PC-9 (cell line): ENCODE data around the gene NPBWR2. TPM values are rescaled to one million over a fixed set of nuclear protein-coding genes. Genes with fewer than 3 reads are reported as not detected.
A peak's percentile ranks its signal among the peaks of the same experiment; 100 is the strongest.

Source experiments
- BruUV-seq: library from RNA; stranded (reverse); fragments of 400-500 nt; replicated peaks from 2 replicates; lab custom pipeline; 2021; lab: Mats Ljungman, UMichigan
- CTCF ChIA-PET: fragments of 300-600 bp; sonication (Branson Sonifier 250); formaldehyde crosslinking; loops from one replicate; lab custom pipeline; 2022; ENCODE audit warnings: antibody characterized with exemption; lab: Charles Lee
- POLR2A ChIA-PET: fragments of 300-600 bp; sonication (Branson Sonifier 250); formaldehyde crosslinking; loops from one replicate; lab custom pipeline; 2022; ENCODE audit warnings: antibody characterized with exemption; ENCODE audit not compliant: unreplicated experiment; lab: Charles Lee
- DNase-seq, 2 experiments: peaks; one replicate each; pipeline versions ENCODE4 v3.0.0 to v3.0.0-alpha.2; 2015 to 2022; ENCODE audit warnings: mixed read lengths in 1 of 2
- H2AFZ ChIP-seq: fragments of 200-600 bp; sonication (generic); 2 replicates; pipeline ENCODE4 v1.8.1; 2017; ENCODE audit warnings: antibody characterized with exemption
- H3F3A ChIP-seq: fragments of 200-600 bp; sonication (generic); 2 replicates; pipeline ENCODE4 v1.8.1; 2017; ENCODE audit warnings: antibody characterized with exemption, mild to moderate bottlenecking, low read depth; ENCODE audit not compliant: insufficient read depth
- H3K27ac ChIP-seq: fragments of 200-600 bp; sonication (generic); 2 replicates; pipeline ENCODE4 v1.6.1; 2016; ENCODE audit warnings: mixed run types
- H3K27me3 ChIP-seq: fragments of 200-600 bp; sonication (generic); 2 replicates; pipeline ENCODE4 v1.6.1; 2016; ENCODE audit warnings: low read depth, mixed run types; ENCODE audit not compliant: insufficient read depth
- H3K36me3 ChIP-seq: fragments of 200-600 bp; sonication (generic); 2 replicates; pipeline ENCODE4 v1.6.1; 2016; ENCODE audit warnings: low read depth, mixed run types
- H3K4me1 ChIP-seq: fragments of 200-600 bp; sonication (generic); replicated peaks from 2 replicates; pipeline ENCODE4 v1.6.1; 2016; ENCODE audit warnings: mixed run types; ENCODE audit not compliant: insufficient read depth
- H3K4me2 ChIP-seq: fragments of 200-600 bp; sonication (generic); 2 replicates; pipeline ENCODE4 v1.6.1; 2017; ENCODE audit warnings: mixed run types
- H3K4me3 ChIP-seq: fragments of 200-600 bp; sonication (generic); 2 replicates; pipeline ENCODE4 v1.6.1; 2016; ENCODE audit warnings: mixed run types
- H3K79me2 ChIP-seq: fragments of 200-600 bp; sonication (generic); 2 replicates; pipeline ENCODE4 v1.6.1; 2017; ENCODE audit warnings: low read depth, mixed run types
- H3K9me2 ChIP-seq: fragments of 200-600 bp; sonication (generic); 2 replicates; pipeline ENCODE4 v1.8.1; 2017; ENCODE audit warnings: mild to moderate bottlenecking; ENCODE audit not compliant: insufficient read depth
- H3K9me3 ChIP-seq: fragments of 200-600 bp; sonication (generic); 2 replicates; pipeline ENCODE4 v1.8.1; 2016; ENCODE audit warnings: low read depth; ENCODE audit not compliant: insufficient read depth
- H4K20me1 ChIP-seq: fragments of 200-600 bp; sonication (generic); 2 replicates; pipeline ENCODE4 v1.8.1; 2017; ENCODE audit not compliant: insufficient read depth
- CTCF ChIP-seq: fragments of 200-600 bp; sonication (generic); conservative IDR thresholded peaks from 2 replicates; pipeline ENCODE4 v1.6.1; 2017; ENCODE audit warnings: mixed run types, antibody characterized with exemption, mild to moderate bottlenecking, moderate library complexity
- EZH2 ChIP-seq: fragments of 200-600 bp; sonication (generic); IDR thresholded peaks from 2 replicates; pipeline ENCODE4 v1.8.0; 2017; ENCODE audit warnings: antibody characterized with exemption, low read depth
- intact Hi-C: fragments of 100-400 bp; cut with micrococcal nuclease; formaldehyde crosslinking; loops from one replicate; pipeline ENCODE4 v1.10.0; 2022; ENCODE audit not compliant: unreplicated experiment
- total RNA-seq: library from RNA; stranded (reverse); gene quantifications from 2 replicates; pipeline ENCODE4 v1.2.3, GENCODE V29; 2021

The NPBWR2 gene
- total RNA-seq, 1 experiment from 2014 or later = not detected

- BruUV-seq = no TSS peak
- ChIA-PET POLR2A (no interaction called here), CTCF (no interaction called here)
- H3K4me2 ChIP-seq = peak within 1 kb of the TSS; percentile 99
- peaks cover 27% of the 10 kb centered on the region for H3F3A ChIP-seq
- H3K9me3 ChIP-seq = no peaks in the 10 kb centered on the region
- peaks cover 12% of the 10 kb centered on the region for H3K79me2 ChIP-seq
- peak within 1 kb of the TSS; percentile 96 for H2AFZ ChIP-seq
- H3K36me3 ChIP-seq = no peaks in the 10 kb centered on the region
- no peak for TF ChIP-seq EZH2
- DNase-seq = peak in 1 of 2 experiments; percentile 88
- H3K9me2 ChIP-seq = no peaks in the 10 kb centered on the region
- H3K27ac ChIP-seq = no peak within 1 kb of the TSS
- intact Hi-C loops = loop anchor here (1.0 to 5.0 kb wide), 3 partner anchors 13 to 43 kb away; partner anchors contain the start of gene TCEA2
- peak within 1 kb of the TSS; percentile 94 for H3K4me3 ChIP-seq
- peaks cover 20% of the 10 kb centered on the region for H3K27me3 ChIP-seq
- H3K4me1 ChIP-seq = peaks cover 14% of the 10 kb centered on the region
- H4K20me1 ChIP-seq = peaks cover 8% of the 10 kb centered on the region; the same call in 1 of the 2 replicates
Observed at GRCh38 chr20:64079273-64080012, 27.9 kb downstream of the NPBWR2 start, which contains the start of gene RGS19. RGS19 (minus strand) TSS chr20:64079518; CDS start chr20:64076886, 2,632 bp downstream.

GRCh38 chr20:64078934-64079272 is 28.5 kb downstream of the NPBWR2 start:
- ChIA-PET POLR2A (no interaction called here), CTCF (no interaction called here)
- H4K20me1 ChIP-seq = peaks cover 8% of the 10 kb centered on the region; the same call in 1 of the 2 replicates
- peaks cover 12% of the 10 kb centered on the region for H3K79me2 ChIP-seq
- H3K9me3 ChIP-seq = no peaks in the 10 kb centered on the region
- no peaks in the 10 kb centered on the region for H3K36me3 ChIP-seq
- H3K4me2 ChIP-seq = peak overlapping the region; percentile 99
- no peaks in the 10 kb centered on the region for H3K9me2 ChIP-seq
- H3K27me3 ChIP-seq = peaks cover 15% of the 10 kb centered on the region; the same call in 1 of the 2 replicates
- H3F3A ChIP-seq = peaks cover 27% of the 10 kb centered on the region
- no peak overlapping the region for H3K27ac ChIP-seq
- peak overlapping the region; percentile 94 for H3K4me3 ChIP-seq
- peak overlapping the region; percentile 96 for H2AFZ ChIP-seq
- intact Hi-C loops = loop anchor here (1.0 to 2.0 kb wide), 2 partner anchors 13 to 16 kb away; partner anchors contain the start of gene TCEA2
- BruUV-seq = TSS peak; percentile 56
- H3K4me1 ChIP-seq = peaks cover 14% of the 10 kb centered on the region
- no peak for TF ChIP-seq CTCF
- no peak for TF ChIP-seq EZH2
- DNase-seq = no peak

GRCh38 chr20:64077876-64078551 is 29.4 kb downstream of the NPBWR2 start:
- BruUV-seq = no TSS peak
- no peak for DNase-seq
- peaks cover 28% of the 10 kb centered on the region for H3F3A ChIP-seq
- peaks cover 12% of the 10 kb centered on the region for H3K79me2 ChIP-seq
- H3K4me2 ChIP-seq = peak overlapping the region; percentile 99
- H3K4me3 ChIP-seq = peak overlapping the region; percentile 94; the same call in 1 of the 2 replicates
- H3K27me3 ChIP-seq = peaks cover 10% of the 10 kb centered on the region; the same call in 1 of the 2 replicates
- no peak overlapping the region for H3K27ac ChIP-seq
- TF ChIP-seq CTCF = no peak
- no peak for TF ChIP-seq EZH2
- H2AFZ ChIP-seq = no peak overlapping the region
- H3K36me3 ChIP-seq = no peaks in the 10 kb centered on the region
- POLR2A ChIA-PET = interaction anchor here (0.7 kb wide), 2 partner anchors 40 to 395 kb away, joined by 3 to 5 read pairs; no protein-coding TSS in a partner anchor
- H3K9me2 ChIP-seq = no peaks in the 10 kb centered on the region
- CTCF ChIA-PET = no interaction called here
- intact Hi-C loops = loop anchor here (2.0 kb wide), 1 partner anchor 15 kb away; the partner anchor contains the start of gene TCEA2
- no peaks in the 10 kb centered on the region for H3K9me3 ChIP-seq
- H3K4me1 ChIP-seq = peaks cover 14% of the 10 kb centered on the region
- peaks cover 8% of the 10 kb centered on the region; the same call in 1 of the 2 replicates for H4K20me1 ChIP-seq
